T-cell (primary cell): ENCODE results near the gene PLPP7. TPM values are rescaled to one million over a fixed set of nuclear protein-coding genes. Genes with fewer than 3 reads are reported as not detected.

Source experiments
- ATAC-seq, 4 experiments: fragments of 200-7000 bp in 3 of 4; fragments of 150-1000 bp in 1 of 4; cut with Tn5 transposase; replicated peaks in 1 of 4; 1 replicate in 3 of 4; 2 replicates in 1 of 4; pipeline ENCODE4 v1.10.0; 2021; ENCODE audit warnings: moderate library complexity in 3 of 4, mild to moderate bottlenecking in 2 of 4, moderate number of reproducible peaks in 1 of 4
- CTCF ChIA-PET, 2 donors: fragments of 300-600 bp; sonication (Branson Sonifier 250); formaldehyde crosslinking; loops; one replicate each; lab custom pipeline; 2022; ENCODE audit warnings: antibody characterized with exemption in 2 of 2; lab: Charles Lee
- POLR2A ChIA-PET, 2 donors: fragments of 300-600 bp; sonication (Branson Sonifier 250); formaldehyde crosslinking; loops; one replicate each; lab custom pipeline; 2022; ENCODE audit warnings: antibody characterized with exemption in 2 of 2; lab: Charles Lee
- DNase-seq, 35 experiments: peaks; one replicate each; pipeline versions ENCODE4 v3.0.0 to v3.0.0-alpha.2; 2013 to 2023
- H3K27ac ChIP-seq: one replicate; pipeline ENCODE4 v1.5.1; 2013; ENCODE audit warnings: low read length
- H3K27me3 ChIP-seq, 2 experiments: replicated peaks in 1 of 2; 1 replicate in 1 of 2; 2 replicates in 1 of 2; pipeline versions ENCODE4 v1.6.1 to v1.7.0; 2013; ENCODE audit warnings: low read length in 1 of 2, mixed read lengths in 1 of 2; ENCODE audit not compliant: control insufficient read depth in 2 of 2, insufficient read depth in 2 of 2; ENCODE audit errors: extremely low read depth in 1 of 2
- H3K36me3 ChIP-seq, 2 donors: 1 replicate in 1 of 2; 2 replicates in 1 of 2; pipeline versions ENCODE4 v1.6.1 to v1.7.0; 2013; ENCODE audit warnings: low read length in 1 of 2; ENCODE audit not compliant: control insufficient read depth in 2 of 2, insufficient read depth in 1 of 2; ENCODE audit errors: extremely low read depth in 1 of 2
- H3K4me1 ChIP-seq, 2 experiments: 1 replicate in 1 of 2; 2 replicates in 1 of 2; pipeline versions ENCODE4 v1.6.1 to v1.7.0; 2013; ENCODE audit warnings: low read length in 2 of 2, mixed read lengths in 1 of 2; ENCODE audit not compliant: insufficient read depth in 2 of 2, control insufficient read depth in 1 of 2; ENCODE audit errors: extremely low read depth in 1 of 2
- H3K4me3 ChIP-seq, 2 donors: 1 replicate in 1 of 2; 2 replicates in 1 of 2; pipeline versions ENCODE4 v1.5.1 to v1.7.0; 2013; ENCODE audit warnings: mild to moderate bottlenecking in 2 of 2, low read length in 1 of 2, moderate library complexity in 1 of 2; ENCODE audit not compliant: control insufficient read depth in 1 of 2; ENCODE audit errors: extremely low read depth in 1 of 2
- H3K9me3 ChIP-seq: 2 replicates; pipeline ENCODE4 v1.7.0; 2013
- H3K27ac Mint-ChIP-seq, 2 donors: one replicate each; pipeline ENCODE4 v1.8.0; 2020 to 2021; ENCODE audit warnings: mild to moderate bottlenecking in 2 of 2, mixed read lengths in 2 of 2
- H3K27me3 Mint-ChIP-seq, 2 donors: one replicate each; pipeline ENCODE4 v1.8.0; 2021 to 2022; ENCODE audit warnings: mixed read lengths in 2 of 2
- H3K36me3 Mint-ChIP-seq: one replicate; pipeline ENCODE4 v1.8.0; 2021; ENCODE audit warnings: mixed read lengths
- H3K4me1 Mint-ChIP-seq, 3 donors: one replicate each; pipeline ENCODE4 v1.8.0; 2020 to 2022; ENCODE audit warnings: mixed read lengths in 3 of 3, mild to moderate bottlenecking in 1 of 3
- H3K4me3 Mint-ChIP-seq, 3 donors: one replicate each; pipeline ENCODE4 v1.8.0; 2020 to 2022; ENCODE audit warnings: mild to moderate bottlenecking in 3 of 3, mixed read lengths in 3 of 3, moderate library complexity in 3 of 3
- H3K9me3 Mint-ChIP-seq, 3 donors: one replicate each; pipeline ENCODE4 v1.8.0; 2020 to 2022; ENCODE audit warnings: mixed read lengths in 3 of 3
- WGBS: methylation state at CpG from one replicate; pipeline ENCODE4 v1.1.5; 2013; ENCODE audit warnings: missing lambda C conversion rate; ENCODE audit not compliant: insufficient coverage; 5-methylcytosine and 5-hydroxymethylcytosine counted together
- total RNA-seq, 35 experiments: library from RNA in 6 of 35; stranded (reverse) in 6 of 35; fragments of 120-200 nt in 1 of 35; gene quantifications; one replicate each; pipeline versions ENCODE4 v1.2.1 to v1.2.4 and lab custom pipeline; 2013 to 2026

PLPP7 gene
- total RNA-seq, 5 donors from 2014 or later (not counting 1 experiment from before 2014, with no cell fraction given) = 0.13 to 0.58 (median 0.13) TPM; not detected in 2

DNA sequence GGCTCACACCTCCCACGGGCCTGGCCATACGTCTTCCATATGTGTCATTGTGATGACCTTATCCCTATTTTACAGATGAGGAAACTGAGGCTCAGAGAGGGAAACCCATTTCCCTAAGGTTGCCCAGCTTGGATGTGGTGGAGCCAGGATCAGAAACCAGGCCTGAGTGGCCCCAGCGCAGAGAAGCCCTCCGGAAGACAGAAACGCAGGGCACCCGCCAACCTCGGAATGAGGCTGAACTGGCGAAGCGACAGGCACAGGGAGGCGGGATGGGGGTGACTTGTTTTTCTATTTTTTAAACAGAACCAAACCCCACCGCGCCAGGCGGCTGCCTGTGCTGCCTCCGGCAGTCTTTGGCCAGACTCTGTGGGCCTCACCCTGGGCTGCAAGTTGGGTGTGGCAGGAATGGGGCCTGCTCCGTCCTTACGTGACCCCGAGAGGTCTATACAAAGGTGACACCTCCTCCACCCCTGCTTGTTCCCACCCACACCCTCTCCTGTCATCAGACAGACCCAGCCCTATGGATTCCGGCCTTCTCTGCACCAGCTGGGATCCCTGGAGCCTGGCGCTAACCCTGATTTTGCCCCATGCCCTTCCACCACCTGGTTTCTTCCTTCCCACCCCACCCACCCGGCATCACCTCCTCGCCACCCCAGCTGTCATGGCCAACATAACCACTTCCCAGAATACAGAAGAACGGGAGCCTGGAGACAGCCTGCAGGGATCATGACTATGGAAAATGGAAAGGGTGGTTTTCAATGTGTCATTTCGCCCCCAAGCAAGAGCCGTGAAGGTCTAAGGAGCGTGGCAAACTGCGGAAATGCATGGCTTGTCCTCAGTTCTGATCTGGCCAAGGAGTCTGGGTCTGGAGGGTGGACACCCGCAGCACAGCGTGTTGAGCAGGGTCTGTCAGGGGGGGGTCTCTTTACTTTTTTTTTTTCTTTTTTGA lies 23.6 kb downstream of the PLPP7 start:
- ChIA-PET POLR2A (no interaction called here), CTCF (no interaction called here)
- no peaks in the 10 kb centered on the region for H3K9me3 ChIP-seq
- peaks cover 7 to 18% of the 10 kb centered on the region in 2 experiments for H3K4me1 ChIP-seq
- Mint-ChIP-seq H3K27ac (no peak overlapping the region), H3K4me1 (peaks cover 10 to 12% (median 11%) of the 10 kb centered on the region in 3 donors), H3K4me3 (no peak overlapping the region), H3K27me3 (no peaks in the 10 kb centered on the region), H3K36me3 (no peaks in the 10 kb centered on the region), H3K9me3 (no peaks in the 10 kb centered on the region)
- H3K27ac ChIP-seq = no peak overlapping the region
- peaks cover 0 to 12% of the 10 kb centered on the region in 2 experiments for H3K27me3 ChIP-seq
- H3K36me3 ChIP-seq = no peaks in the 10 kb centered on the region
- H3K4me3 ChIP-seq = no peak overlapping the region
- ATAC-seq (no peak), DNase-seq (no peak)
- 97% methylated on average over 10 of the region's 28 CpGs for WGBS

- Mint-ChIP-seq H3K4me3 (no peak overlapping the region), H3K4me1 (no peaks in the 10 kb centered on the region), H3K9me3 (no peaks in the 10 kb centered on the region), H3K27me3 (no peaks in the 10 kb centered on the region), H3K27ac (no peak overlapping the region), H3K36me3 (no peaks in the 10 kb centered on the region)
- ChIA-PET POLR2A (no interaction called here), CTCF (interaction anchor here in 1 of 2 donors (0.5 kb wide), 1 partner anchor 61 kb away, joined by 6 read pairs; no protein-coding TSS in a partner anchor)
- Histone ChIP-seq H3K27me3 (peaks cover 0 to 12% of the 10 kb centered on the region in 2 experiments), H3K4me1 (no peaks in the 10 kb centered on the region), H3K4me3 (no peak overlapping the region), H3K36me3 (no peaks in the 10 kb centered on the region), H3K27ac (no peak overlapping the region), H3K9me3 (no peaks in the 10 kb centered on the region)
- DNase-seq = no peak
- ATAC-seq = no peak
- WGBS = 90% methylated on average over 21 of the region's 23 CpGs
Observed at GRCh38 chr9:131318231-131319085, 28.9 kb downstream of the PLPP7 start.

- ChIA-PET CTCF (no interaction called here), POLR2A (no interaction called here)
- H3K9me3 ChIP-seq = no peaks in the 10 kb centered on the region
- no peak overlapping the region for H3K27ac ChIP-seq
- H3K4me1 ChIP-seq = no peaks in the 10 kb centered on the region
- no peaks in the 10 kb centered on the region for H3K4me1 Mint-ChIP-seq
- H3K9me3 Mint-ChIP-seq = no peaks in the 10 kb centered on the region
- no peaks in the 10 kb centered on the region for H3K36me3 Mint-ChIP-seq
- no peaks in the 10 kb centered on the region for H3K27me3 Mint-ChIP-seq
- no peak overlapping the region for H3K4me3 ChIP-seq
- H3K27me3 ChIP-seq = peaks cover 0 to 12% of the 10 kb centered on the region in 2 experiments
- no peak for DNase-seq
- no peak for ATAC-seq
- 95% methylated on average over 9 of the region's 12 CpGs for WGBS
- no peak overlapping the region for H3K27ac Mint-ChIP-seq
- H3K4me3 Mint-ChIP-seq = no peak overlapping the region
- H3K36me3 ChIP-seq = no peaks in the 10 kb centered on the region
Observed at GRCh38 chr9:131319486-131319885, 30.0 kb downstream of the PLPP7 start.

DNA sequence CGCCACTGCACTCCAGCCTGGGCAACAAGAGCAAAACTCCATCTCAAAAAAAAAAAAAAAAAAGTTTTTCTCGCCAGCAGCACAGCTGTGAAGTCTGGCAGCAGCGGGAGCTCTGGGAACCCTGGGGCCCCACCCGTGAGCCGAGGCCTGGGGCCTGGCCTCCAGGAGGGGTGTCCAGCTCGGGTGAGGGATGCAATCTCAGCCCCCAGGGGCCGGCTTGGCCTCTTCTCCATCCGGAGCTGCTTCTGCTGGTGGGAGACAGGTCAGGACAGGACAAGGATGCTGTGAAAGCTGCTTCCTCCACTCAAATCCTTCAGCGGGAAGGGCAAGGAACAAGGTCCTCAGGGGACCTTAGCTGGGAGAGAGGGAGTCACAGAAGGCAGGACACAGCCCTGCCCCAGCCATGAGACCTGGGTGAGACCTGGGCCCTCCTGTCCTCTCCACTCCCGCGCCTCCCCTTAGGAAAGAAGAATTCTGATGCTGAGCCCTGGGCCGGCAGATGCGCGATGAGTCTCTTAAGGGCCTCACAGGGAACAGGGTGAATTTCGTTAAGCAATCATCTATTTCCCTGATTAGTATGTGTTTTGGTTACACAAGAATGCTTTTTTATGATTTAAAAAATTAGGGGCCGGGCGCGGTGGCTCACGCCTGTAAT lies 30.6 kb downstream of the PLPP7 start:
- H3K9me3 Mint-ChIP-seq = no peaks in the 10 kb centered on the region
- Histone ChIP-seq H3K4me3 (no peak overlapping the region), H3K4me1 (no peaks in the 10 kb centered on the region), H3K9me3 (no peaks in the 10 kb centered on the region), H3K27me3 (peaks cover 0 to 6% of the 10 kb centered on the region in 2 experiments), H3K27ac (no peak overlapping the region), H3K36me3 (no peaks in the 10 kb centered on the region)
- H3K36me3 Mint-ChIP-seq = no peaks in the 10 kb centered on the region
- no peak overlapping the region for H3K27ac Mint-ChIP-seq
- H3K27me3 Mint-ChIP-seq = no peaks in the 10 kb centered on the region
- ChIA-PET CTCF (no interaction called here), POLR2A (no interaction called here)
- ATAC-seq (no peak), DNase-seq (no peak)
- no peak overlapping the region for H3K4me3 Mint-ChIP-seq
- 83% methylated on average over 4 of the region's 19 CpGs for WGBS
- no peaks in the 10 kb centered on the region for H3K4me1 Mint-ChIP-seq

GRCh38 chr9:131323629-131324028 lies 34.1 kb downstream of the PLPP7 start:
- Mint-ChIP-seq H3K27ac (peak overlapping the region in 1 of 2 donors; percentile 28), H3K9me3 (no peaks in the 10 kb centered on the region)

More at GRCh38 chr9:131323629-131324028, 34.1 kb downstream of the PLPP7 start:
- H3K4me3 ChIP-seq = no peak overlapping the region
- CTCF ChIA-PET = no interaction called here
- H3K27me3 ChIP-seq = peaks cover 0 to 2% of the 10 kb centered on the region in 2 experiments
- H3K27ac ChIP-seq = no peak overlapping the region
- Mint-ChIP-seq H3K36me3 (no peaks in the 10 kb centered on the region), H3K4me3 (no peak overlapping the region), H3K4me1 (no peaks in the 10 kb centered on the region), H3K27me3 (no peaks in the 10 kb centered on the region)
- no peaks in the 10 kb centered on the region for H3K9me3 ChIP-seq
- no peaks in the 10 kb centered on the region for H3K36me3 ChIP-seq
- 88% methylated on average over 5 of the region's 8 CpGs for WGBS
- DNase-seq (no peak), ATAC-seq (no peak)
- POLR2A ChIA-PET = interaction anchor here in 1 of 2 donors (0.6 kb wide), 1 partner anchor 96 kb away, joined by 3 read pairs; no protein-coding TSS in a partner anchor
- H3K4me1 ChIP-seq = no peaks in the 10 kb centered on the region
